DOHH2 (cell line): Measurements from ENCODE around the gene MAP1LC3C.

Source experiments
- EZH2phosphoT487 ChIP-seq: fragments of 200-600 bp; sonication (generic); IDR thresholded peaks from 2 replicates; pipeline ENCODE4 v1.6.1; 2017; ENCODE audit warnings: borderline replicate concordance, mild to moderate bottlenecking, antibody characterized with exemption, low read length, moderate library complexity, mixed read lengths
- TF ChIP-seq, protein P1 (sequence below): fragments of 200-600 bp; sonication (generic); IDR thresholded peaks from one replicate; pipeline ENCODE4 v1.5.1; 2014; ENCODE audit warnings: antibody characterized with exemption, mild to moderate bottlenecking, low read depth, low read length; ENCODE audit not compliant: poor library complexity, severe bottlenecking

DNA sequence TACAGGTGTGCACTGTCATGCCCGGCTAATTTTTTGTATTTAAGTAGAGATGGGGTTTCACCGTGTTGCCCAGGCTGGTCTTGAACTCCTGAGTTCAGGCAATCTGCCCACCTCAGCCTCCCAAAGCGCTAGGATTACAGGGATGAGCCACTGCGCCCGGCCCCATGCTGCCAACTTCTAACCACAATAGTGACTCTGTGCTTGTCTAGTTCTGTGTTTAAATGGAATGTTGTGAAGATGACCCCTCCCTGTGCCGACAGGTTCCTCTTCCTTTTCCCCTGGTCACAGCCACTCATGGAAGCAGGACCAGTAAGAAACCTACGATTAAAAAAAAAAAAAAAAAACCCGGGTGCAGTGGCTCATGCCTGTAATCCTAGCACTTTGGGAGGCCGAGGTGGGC lies 4.7 kb downstream of the MAP1LC3C start:
- TF ChIP-seq, protein P1, sequence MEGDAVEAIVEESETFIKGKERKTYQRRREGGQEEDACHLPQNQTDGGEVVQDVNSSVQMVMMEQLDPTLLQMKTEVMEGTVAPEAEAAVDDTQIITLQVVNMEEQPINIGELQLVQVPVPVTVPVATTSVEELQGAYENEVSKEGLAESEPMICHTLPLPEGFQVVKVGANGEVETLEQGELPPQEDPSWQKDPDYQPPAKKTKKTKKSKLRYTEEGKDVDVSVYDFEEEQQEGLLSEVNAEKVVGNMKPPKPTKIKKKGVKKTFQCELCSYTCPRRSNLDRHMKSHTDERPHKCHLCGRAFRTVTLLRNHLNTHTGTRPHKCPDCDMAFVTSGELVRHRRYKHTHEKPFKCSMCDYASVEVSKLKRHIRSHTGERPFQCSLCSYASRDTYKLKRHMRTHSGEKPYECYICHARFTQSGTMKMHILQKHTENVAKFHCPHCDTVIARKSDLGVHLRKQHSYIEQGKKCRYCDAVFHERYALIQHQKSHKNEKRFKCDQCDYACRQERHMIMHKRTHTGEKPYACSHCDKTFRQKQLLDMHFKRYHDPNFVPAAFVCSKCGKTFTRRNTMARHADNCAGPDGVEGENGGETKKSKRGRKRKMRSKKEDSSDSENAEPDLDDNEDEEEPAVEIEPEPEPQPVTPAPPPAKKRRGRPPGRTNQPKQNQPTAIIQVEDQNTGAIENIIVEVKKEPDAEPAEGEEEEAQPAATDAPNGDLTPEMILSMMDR: no peak
- TF ChIP-seq EZH2phosphoT487: no peak
